Activated CD4-positive, alpha-beta T cell treated with anti-CD3 and anti-CD28 coated beads, Interleukin-2, amount 50 U/mL, for 4 hours (primary cell): ENCODE results near the gene FAM20C.

Source experiments
- DNase-seq, 2 experiments: peaks; one replicate each; pipeline ENCODE4 v3.0.0-alpha.2; 2020

The FAM20C gene

GRCh38 chr7:247636-248035 is 55.3 kb downstream of the FAM20C start:
- DNase-seq = no peak

- DNase-seq = no peak
Observed at GRCh38 chr7:248732-249435, 56.5 kb downstream of the FAM20C start.

DNA sequence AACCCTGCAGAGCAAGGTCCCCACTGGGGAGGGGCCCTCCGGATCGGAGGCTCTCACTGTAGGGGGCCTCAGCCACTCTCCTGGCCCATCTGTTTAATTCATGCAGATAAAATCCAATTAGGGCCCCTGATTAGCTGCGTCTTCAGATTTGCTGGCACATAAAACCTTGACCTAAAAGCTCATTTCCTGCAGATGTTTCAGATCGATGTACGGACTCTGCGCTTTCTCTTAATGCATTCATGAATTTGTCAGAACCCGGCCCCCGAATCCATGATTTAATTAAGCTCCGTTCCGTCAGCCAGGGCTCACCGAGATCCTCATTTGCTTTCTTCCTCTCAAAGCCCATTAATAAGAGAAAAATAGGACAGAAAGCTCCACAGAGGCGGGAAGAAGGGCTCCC is 57.6 kb downstream of the FAM20C start:
- no peak for DNase-seq

- no peak for DNase-seq
Observed at GRCh38 chr7:250523-250922, 58.2 kb downstream of the FAM20C start.

DNA sequence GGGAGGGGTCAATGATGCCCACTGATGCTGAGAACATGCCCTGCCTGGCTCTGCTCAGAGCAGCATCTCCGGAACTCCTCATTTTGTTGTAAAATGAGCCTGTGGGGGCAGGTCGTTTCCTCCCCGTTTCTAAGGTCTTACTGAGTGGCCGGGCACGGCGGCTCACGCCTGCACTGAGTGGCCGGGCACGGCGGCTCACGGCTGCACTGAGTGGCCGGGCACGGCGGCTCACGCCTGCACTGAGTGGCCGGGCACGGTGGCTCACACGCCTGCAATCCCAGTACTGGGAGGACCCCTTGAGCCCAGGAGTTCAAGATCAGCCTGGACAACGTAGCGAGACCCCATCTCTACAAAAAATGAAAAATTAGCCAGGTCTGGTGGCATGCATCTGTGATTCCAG is 58.6 kb downstream of the FAM20C start:
- DNase-seq = no peak

DNA sequence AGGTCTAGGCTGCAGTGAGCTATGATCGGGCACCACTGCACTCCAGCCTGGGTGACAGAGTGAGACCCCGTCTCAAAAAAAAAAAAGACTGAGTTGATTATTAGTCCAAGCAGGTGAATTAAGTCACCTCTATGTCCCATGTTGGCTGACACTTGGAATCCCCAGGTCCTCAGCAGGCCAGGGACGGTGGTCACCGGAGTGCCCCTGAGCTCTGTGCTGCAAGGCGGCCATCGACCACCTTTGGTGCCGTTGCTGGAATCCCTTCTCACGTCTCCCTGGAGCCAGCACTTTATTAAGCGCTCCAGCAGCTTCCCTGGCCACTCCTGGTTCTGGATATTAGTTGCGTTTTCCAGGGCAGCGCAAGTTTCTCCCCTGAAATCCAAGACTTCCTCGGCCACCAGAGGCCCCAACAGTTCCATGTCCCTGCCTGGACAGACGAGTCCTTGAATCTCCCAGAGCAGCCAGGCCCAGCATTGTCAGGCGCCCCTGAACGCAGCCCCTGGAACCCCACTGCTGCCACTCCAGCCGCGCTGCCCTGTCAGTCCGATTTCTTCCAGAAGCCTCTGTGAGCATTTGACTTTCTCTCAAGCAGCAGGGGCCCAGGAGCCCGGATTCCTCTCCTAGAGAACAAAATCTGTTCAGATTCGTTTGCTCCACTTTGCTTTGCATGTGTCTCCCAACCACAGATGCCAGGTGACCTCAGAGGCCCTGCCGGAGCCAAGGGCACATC is 59.2 kb downstream of the FAM20C start:
- no peak for DNase-seq

DNA sequence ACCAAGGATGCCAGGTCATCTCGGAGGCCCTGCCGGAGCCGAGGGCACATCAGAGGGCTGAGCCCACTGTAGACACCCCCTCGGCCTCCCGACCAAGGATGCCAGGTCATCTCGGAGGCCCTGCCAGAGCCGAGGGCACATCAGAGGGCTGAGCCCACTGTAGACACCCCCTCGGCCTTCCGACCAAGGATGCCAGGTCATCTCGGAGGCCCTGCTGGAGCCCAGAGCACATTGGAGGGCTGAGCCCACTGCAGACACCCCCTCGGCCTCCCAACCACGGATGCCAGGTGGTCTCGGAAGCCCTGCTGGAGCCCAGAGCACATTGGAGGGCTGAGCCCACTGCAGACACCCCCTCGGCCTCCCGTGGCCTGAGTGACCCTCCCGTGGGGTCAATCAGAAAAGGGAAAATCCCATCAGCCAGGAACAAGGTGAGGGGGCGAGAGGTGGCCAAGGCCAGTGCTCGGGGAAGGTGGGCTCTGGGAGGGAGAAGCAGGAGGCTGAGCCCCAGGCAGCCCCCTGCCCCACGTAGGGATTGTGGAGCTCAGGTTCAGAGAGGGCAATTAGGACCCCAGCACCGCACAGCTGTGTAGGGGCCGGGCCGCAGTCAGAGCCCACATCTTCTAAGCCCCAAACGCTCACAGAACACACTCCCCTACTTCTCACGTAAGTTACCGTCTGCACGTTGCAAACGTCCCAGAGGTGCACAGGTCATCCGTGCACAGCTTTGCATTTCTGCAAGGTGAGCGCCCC is 60.0 kb downstream of the FAM20C start:
- no peak for DNase-seq

DNA sequence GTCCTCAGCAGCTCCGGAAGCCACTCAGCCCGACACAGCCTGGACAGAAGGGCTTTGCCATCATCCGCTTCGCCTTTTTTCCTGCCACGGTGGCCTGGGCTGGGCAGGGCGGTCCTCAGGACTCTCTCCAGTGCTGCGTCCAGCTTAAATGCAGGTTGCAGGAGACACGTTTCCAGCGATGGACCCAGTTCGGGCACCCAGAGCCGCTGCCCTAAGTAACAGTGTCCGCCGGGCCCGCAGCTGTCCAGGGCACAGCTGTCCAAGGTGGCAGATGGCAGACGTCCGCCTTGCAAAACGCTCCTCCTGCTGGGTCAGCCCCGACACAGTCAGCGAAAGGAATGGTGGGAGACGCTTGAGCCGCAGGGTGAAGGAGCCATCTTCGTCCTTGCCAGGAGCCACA is 60.6 kb downstream of the FAM20C start:
- DNase-seq = no peak

GRCh38 chr7:253581-254336 is 61.4 kb downstream of the FAM20C start:
- no peak for DNase-seq

- no peak for DNase-seq
Observed at GRCh38 chr7:254337-255037, 62.1 kb downstream of the FAM20C start.

DNA sequence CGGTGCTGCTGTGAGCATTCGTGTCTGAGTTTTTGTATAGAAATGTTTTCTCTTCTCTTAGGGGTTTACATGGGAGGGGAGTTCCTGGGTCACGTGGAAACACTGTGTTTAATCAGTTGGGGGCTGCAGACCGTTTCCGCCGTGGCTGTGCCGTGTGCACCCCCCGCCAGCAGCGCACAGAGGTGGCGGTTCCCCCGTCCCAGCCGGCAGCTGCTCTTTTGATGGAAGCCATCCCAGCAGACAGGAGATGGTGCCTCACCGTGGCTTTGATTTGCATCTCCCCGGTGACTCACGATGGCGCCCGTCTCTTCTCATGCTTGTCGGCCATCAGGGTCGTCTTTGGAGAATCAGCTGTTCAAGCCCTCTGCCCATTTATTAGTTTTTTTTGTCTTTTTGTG is 62.7 kb downstream of the FAM20C start:
- no peak for DNase-seq

GRCh38 chr7:255721-256361 is 63.5 kb downstream of the FAM20C start:
- DNase-seq = no peak

DNA sequence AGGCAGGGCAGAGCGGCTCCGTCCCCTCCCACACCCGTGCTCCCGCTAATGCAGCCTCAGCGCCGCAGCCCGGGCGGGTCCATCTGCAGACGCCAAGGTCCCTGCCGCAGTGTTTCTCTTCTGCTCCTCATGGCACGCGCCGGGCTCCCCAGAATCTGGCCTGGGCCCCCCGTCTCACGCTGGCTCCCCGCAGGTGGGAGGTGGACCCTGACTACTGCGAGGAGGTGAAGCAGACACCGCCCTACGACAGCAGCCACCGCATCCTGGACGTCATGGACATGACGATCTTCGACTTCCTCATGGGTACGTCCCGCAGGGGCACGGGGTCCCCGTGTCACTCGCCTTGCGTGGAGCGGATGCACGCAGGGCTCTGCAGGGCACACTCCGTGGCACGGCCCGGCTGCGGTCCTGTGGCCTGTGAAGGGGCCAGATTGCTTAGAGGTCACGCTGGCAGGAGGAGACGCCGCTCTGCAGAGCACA is 64.1 kb downstream of the FAM20C start:
- DNase-seq = no peak

DNA sequence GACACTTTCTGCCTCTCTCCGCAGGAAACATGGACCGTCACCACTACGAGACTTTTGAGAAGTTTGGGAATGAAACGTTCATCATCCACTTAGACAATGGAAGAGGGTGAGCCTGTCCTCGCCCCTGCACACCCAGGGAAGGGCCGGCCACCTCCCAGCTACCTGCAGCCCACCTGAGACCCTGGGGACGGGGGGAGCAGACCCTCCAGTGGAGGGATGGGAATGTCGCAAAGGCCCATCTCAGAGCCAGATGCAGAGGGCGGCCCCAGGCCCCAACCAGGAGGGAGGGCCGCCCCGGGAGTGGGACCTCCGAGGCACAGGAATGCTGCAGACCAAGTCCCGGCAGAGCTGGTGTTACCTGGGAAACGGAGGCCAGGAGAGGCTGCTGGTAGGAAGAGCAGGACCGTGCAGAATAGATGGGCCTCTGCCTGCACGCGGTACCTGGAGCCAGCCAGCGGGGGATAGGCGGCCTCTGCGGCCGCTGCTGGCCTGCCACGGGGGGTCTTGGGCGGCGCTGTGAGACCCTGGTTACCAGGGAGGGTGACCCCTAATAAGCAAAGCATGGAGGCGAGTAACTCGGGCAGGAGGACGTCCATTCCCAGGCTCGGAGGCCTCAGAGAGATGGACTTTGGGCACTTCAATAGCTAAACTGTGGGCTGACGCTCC is 64.7 kb downstream of the FAM20C start:
- no peak for DNase-seq

- no peak for DNase-seq
Observed at GRCh38 chr7:257647-257992, 65.2 kb downstream of the FAM20C start.

DNA sequence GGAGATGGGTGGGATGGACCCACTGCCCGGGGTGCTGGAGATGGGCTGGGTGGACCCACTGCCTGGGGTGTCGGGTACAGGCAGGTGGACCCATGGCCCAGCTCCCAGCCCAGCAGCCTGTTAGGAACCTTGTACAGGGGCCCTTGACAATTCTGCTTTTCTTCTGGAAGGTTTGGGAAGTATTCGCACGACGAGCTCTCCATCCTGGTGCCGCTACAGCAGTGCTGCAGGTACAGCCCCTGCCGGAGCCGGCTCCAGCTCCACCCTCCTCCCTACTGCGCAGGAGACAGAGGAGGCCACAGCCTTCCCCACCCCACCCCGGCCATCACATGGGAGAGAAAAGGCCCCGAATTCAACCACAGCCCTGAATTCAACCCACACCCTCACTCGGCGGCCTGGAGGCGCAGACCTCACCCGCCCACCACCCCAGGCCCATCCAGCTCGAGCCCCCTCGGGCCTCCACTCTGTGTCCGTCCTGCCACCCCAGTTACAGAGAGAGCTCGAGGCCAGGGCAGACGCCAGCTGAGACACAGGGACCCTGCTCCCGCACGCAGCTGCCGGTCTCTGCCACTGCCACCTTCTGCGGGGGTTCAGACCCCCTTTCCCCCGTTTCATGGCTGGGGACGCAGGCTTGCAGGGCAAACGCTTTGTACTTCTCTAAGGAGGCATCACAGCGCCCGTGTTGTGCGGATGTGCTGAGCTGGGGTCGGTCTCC is 66.3 kb downstream of the FAM20C start:
- no peak for DNase-seq

GRCh38 chr7:259191-259505 is 66.8 kb downstream of the FAM20C start:
- DNase-seq = no peak

DNA sequence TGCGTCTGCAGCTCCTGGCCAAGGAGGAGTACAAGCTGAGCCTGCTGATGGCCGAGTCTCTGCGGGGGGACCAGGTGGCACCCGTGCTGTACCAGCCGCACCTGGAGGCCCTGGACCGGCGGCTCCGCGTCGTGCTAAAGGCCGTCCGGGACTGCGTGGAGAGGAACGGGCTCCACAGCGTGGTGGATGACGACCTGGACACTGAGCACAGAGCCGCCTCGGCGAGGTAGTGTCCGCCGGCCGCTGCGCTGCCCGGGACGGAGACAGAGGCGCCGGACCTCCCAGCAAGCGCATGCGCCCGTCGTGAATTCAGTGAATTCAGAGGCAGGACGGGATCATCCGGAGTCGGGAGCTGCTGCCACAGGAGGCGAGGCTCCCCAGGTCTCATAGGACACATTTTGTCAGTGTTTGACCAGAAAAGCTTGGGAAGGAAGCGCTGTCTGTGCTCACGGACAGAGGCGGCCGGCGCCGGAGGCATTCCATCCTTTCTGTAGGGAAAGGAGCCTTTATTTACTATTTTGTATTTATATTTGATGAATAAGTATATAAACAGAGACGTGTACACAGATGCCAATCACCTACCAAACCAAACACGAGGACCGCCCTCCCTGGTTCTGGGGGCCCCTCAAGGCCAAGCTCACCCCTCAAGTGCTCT is 67.5 kb downstream of the FAM20C start:
- DNase-seq = no peak

- no peak for DNase-seq
Observed at GRCh38 chr7:260441-261281, 68.3 kb downstream of the FAM20C start.
